IMR-90 (cell line): ENCODE measurements around the gene BRPF3. TPM values are rescaled to one million over a fixed set of nuclear protein-coding genes. Genes with fewer than 3 reads are reported as not detected.

Experiments
- ATAC-seq: fragments of 200-7000 bp; cut with Tn5 transposase; 2 replicates; pipeline ENCODE4 v1.9.1; 2020; ENCODE audit warnings: low read depth, mild to moderate bottlenecking, moderate library complexity
- BruUV-seq: library from RNA; stranded (reverse); fragments of 400-500 nt; replicated peaks from 2 replicates; lab custom pipeline; 2021; lab: Mats Ljungman, UMichigan
- CTCF ChIA-PET: fragments of 300-600 bp; formaldehyde crosslinking; extraction: SDS; loops from one replicate; lab custom pipeline; 2021; ENCODE audit warnings: antibody characterized with exemption; lab: Yijun Ruan, JAX
- POLR2A ChIA-PET: fragments of 300-600 bp; sonication (Branson Sonifier 250); formaldehyde crosslinking; loops from one replicate; lab custom pipeline; 2022; ENCODE audit warnings: antibody characterized with exemption; ENCODE audit not compliant: unreplicated experiment; lab: Charles Lee
- DNase-seq: peaks from one replicate; pipeline ENCODE4 v3.0.0; 2013
- H2AFZ ChIP-seq: replicated peaks from 2 replicates; pipeline ENCODE3; 2013; ENCODE audit warnings: low read length, mild to moderate bottlenecking; ENCODE audit not compliant: poor library complexity
- H2AK5ac ChIP-seq: 2 replicates; pipeline ENCODE4 v1.6.1; 2013; ENCODE audit warnings: low read depth, low read length, inconsistent platforms
- H2AK9ac ChIP-seq: replicated peaks from 2 replicates; pipeline ENCODE3; 2013; ENCODE audit warnings: mild to moderate bottlenecking, low read depth, low read length, moderate library complexity; ENCODE audit not compliant: poor library complexity
- H2BK120ac ChIP-seq: 2 replicates; pipeline ENCODE4 v1.6.1; 2013; ENCODE audit warnings: low read depth, low read length, inconsistent platforms
- H2BK15ac ChIP-seq: 3 replicates; pipeline ENCODE4 v1.6.1; 2013; ENCODE audit warnings: low read depth, low read length, inconsistent platforms
- H2BK20ac ChIP-seq: 2 replicates; pipeline ENCODE4 v1.6.1; 2013; ENCODE audit warnings: low read depth, mild to moderate bottlenecking, inconsistent platforms, low read length, moderate library complexity
- H2BK5ac ChIP-seq: 2 replicates; pipeline ENCODE4 v1.6.1; 2013; ENCODE audit warnings: mild to moderate bottlenecking, low read depth, low read length, inconsistent platforms; ENCODE audit not compliant: poor library complexity, severe bottlenecking
- H3K14ac ChIP-seq: replicated peaks from 2 replicates; pipeline ENCODE4 v1.6.1; 2013; ENCODE audit warnings: low read depth, low read length, inconsistent platforms
- H3K18ac ChIP-seq: 2 replicates; pipeline ENCODE4 v1.6.1; 2013; ENCODE audit warnings: low read depth, low read length, control low read depth
- H3K23ac ChIP-seq: 2 replicates; pipeline ENCODE4 v1.6.1; 2013; ENCODE audit warnings: low read depth, low read length, inconsistent platforms
- H3K27ac ChIP-seq: 2 replicates; pipeline ENCODE4 v1.5.1; 2013; ENCODE audit warnings: mild to moderate bottlenecking, control low read depth, low read length; ENCODE audit not compliant: insufficient read depth
- H3K27me3 ChIP-seq: 2 replicates; pipeline ENCODE4 v1.6.1; 2013; ENCODE audit warnings: low read length; ENCODE audit not compliant: control insufficient read depth, insufficient read depth
- H3K36me3 ChIP-seq: 2 replicates; pipeline ENCODE4 v1.6.1; 2013; ENCODE audit warnings: low read length, mixed read lengths; ENCODE audit not compliant: control insufficient read depth, insufficient read depth
- H3K4ac ChIP-seq: 2 replicates; pipeline ENCODE4 v1.6.1; 2013; ENCODE audit warnings: low read depth, low read length, inconsistent platforms
- H3K4me1 ChIP-seq: 2 replicates; pipeline ENCODE4 v1.6.1; 2013; ENCODE audit warnings: low read length, mixed read lengths; ENCODE audit not compliant: control insufficient read depth, insufficient read depth
- H3K4me2 ChIP-seq: 2 replicates; pipeline ENCODE4 v1.6.1; 2013; ENCODE audit warnings: low read depth, mild to moderate bottlenecking, control low read depth, low read length, moderate library complexity
- H3K4me3 ChIP-seq: 2 replicates; pipeline ENCODE4 v1.5.1; 2013; ENCODE audit warnings: low read depth, mild to moderate bottlenecking, control low read depth, low read length, moderate library complexity; ENCODE audit not compliant: insufficient read depth
- H3K56ac ChIP-seq: 2 replicates; pipeline ENCODE4 v1.6.1; 2013; ENCODE audit warnings: low read length, inconsistent platforms; ENCODE audit not compliant: insufficient read depth; ENCODE audit errors: extremely low read depth
- H3K79me1 ChIP-seq, 2 experiments: 2 replicates each; pipeline ENCODE4 v1.6.1; 2013; ENCODE audit warnings: low read length in 2 of 2, inconsistent platforms in 1 of 2, low read depth in 1 of 2
- H3K9ac ChIP-seq: 2 replicates; pipeline ENCODE4 v1.6.1; 2013; ENCODE audit warnings: low read depth, low read length, control low read depth
- H3K9me1 ChIP-seq: 2 replicates; pipeline ENCODE4 v1.6.1; 2013; ENCODE audit warnings: low read length, inconsistent platforms; ENCODE audit not compliant: insufficient read depth
- H3K9me3 ChIP-seq: 2 replicates; pipeline ENCODE4 v1.6.1; 2013; ENCODE audit warnings: low read length; ENCODE audit not compliant: control insufficient read depth, insufficient read depth
- H4K20me1 ChIP-seq: 2 replicates; pipeline ENCODE4 v1.6.1; 2013; ENCODE audit warnings: low read length, inconsistent platforms; ENCODE audit not compliant: insufficient read depth
- H4K5ac ChIP-seq: 2 replicates; pipeline ENCODE4 v1.6.1; 2013; ENCODE audit warnings: mild to moderate bottlenecking, low read depth, low read length, control low read depth
- H4K8ac ChIP-seq, 2 experiments: 2 replicates each; pipeline ENCODE4 v1.6.1; 2013; ENCODE audit warnings: low read depth in 2 of 2, low read length in 2 of 2, control low read depth in 1 of 2, inconsistent platforms in 1 of 2
- H4K91ac ChIP-seq: 2 replicates; pipeline ENCODE4 v1.6.1; 2013; ENCODE audit warnings: low read depth, low read length, inconsistent platforms; ENCODE audit not compliant: insufficient read depth
- CEBPB ChIP-seq: IDR thresholded peaks from 2 replicates; pipeline ENCODE4 v1.6.1; 2012; ENCODE audit warnings: low read depth, low read length, improper control_type of control experiment
- MAFK ChIP-seq: IDR thresholded peaks from 2 replicates; pipeline ENCODE4 v1.6.1; 2012; ENCODE audit warnings: low read depth, low read length, improper control_type of control experiment
- MAZ ChIP-seq: IDR thresholded peaks from 2 replicates; pipeline ENCODE4 v1.6.1; 2012; ENCODE audit warnings: low read depth, mild to moderate bottlenecking, low read length, improper control_type of control experiment, moderate library complexity, borderline replicate concordance
- MXI1 ChIP-seq: IDR thresholded peaks from 2 replicates; pipeline ENCODE4 v1.6.1; 2012; ENCODE audit warnings: low read depth, mild to moderate bottlenecking, low read length, moderate library complexity, borderline replicate concordance
- NFE2L2 ChIP-seq: fragments of 150-350 bp; IDR thresholded peaks from 2 replicates; pipeline ENCODE4 v1.6.1; 2016; ENCODE audit warnings: low read depth, mild to moderate bottlenecking, low read length
- POLR2A ChIP-seq: IDR thresholded peaks from 2 replicates; pipeline ENCODE4 v1.6.1; 2012; ENCODE audit warnings: mild to moderate bottlenecking, low read depth, low read length
- RCOR1 ChIP-seq: IDR thresholded peaks from 2 replicates; pipeline ENCODE4 v1.6.1; 2012; ENCODE audit warnings: mild to moderate bottlenecking, low read length, improper control_type of control experiment; ENCODE audit not compliant: insufficient replicate concordance
- RFX5 ChIP-seq: IDR thresholded peaks from 2 replicates; pipeline ENCODE4 v1.8.0; 2012; ENCODE audit warnings: low read depth, mild to moderate bottlenecking, low read length, moderate library complexity
- USF2 ChIP-seq: fragments of 150-350 bp; IDR thresholded peaks from 2 replicates; pipeline ENCODE4 v1.6.1; 2017; ENCODE audit warnings: mild to moderate bottlenecking, antibody characterized with exemption, low read length, low read depth
- WGBS, 2 experiments: methylation state at CpG; one replicate each; pipeline versions ENCODE4 v1.1.5 to v1.1.7; 2013; ENCODE audit warnings: missing lambda C conversion rate in 2 of 2; ENCODE audit not compliant: insufficient read length in 1 of 2; ENCODE audit errors: extremely low coverage in 2 of 2; 5-methylcytosine and 5-hydroxymethylcytosine counted together
- dilution Hi-C: fragments of 300-500 bp; cut with HindIII; formaldehyde crosslinking; loops from one replicate; pipeline ENCODE4 v1.14.3; 2018; ENCODE audit warnings: low sequenced_read_pairs; ENCODE audit not compliant: unreplicated experiment
- in situ Hi-C: fragments of 300-500 bp; cut with MboI; formaldehyde crosslinking; loops from 3 replicates; pipeline ENCODE4 v1.14.3; 2019; ENCODE audit warnings: low sequenced_read_pairs, inconsistent platforms, mixed read lengths
- intact Hi-C: fragments of 100-400 bp; cut with micrococcal nuclease; formaldehyde crosslinking; loops from 2 replicates; pipeline ENCODE4 v1.10.0; 2022
- polyA plus RNA-seq, 3 experiments: library from polyadenylated mRNA; depleted of rRNA; stranded (reverse); fragments of >200 nt; gene quantifications; 2 replicates each; pipeline ENCODE4 v1.2.3, GENCODE V29; 2012; ENCODE audit warnings: low replicate concordance in 1 of 3
- total RNA-seq: library from RNA; depleted of rRNA; stranded (reverse); fragments of >200 nt; gene quantifications from 2 replicates; pipeline ENCODE4 v1.2.3, GENCODE V29; 2012
- TF ChIP-seq, protein P1 (sequence below): conservative IDR thresholded peaks from 2 replicates; pipeline ENCODE4 v1.5.1; 2012; ENCODE audit warnings: mild to moderate bottlenecking, low read depth, low read length, improper control_type of control experiment
- TF ChIP-seq, protein P2 (sequence below): fragments of 150-350 bp; IDR thresholded peaks from 2 replicates; pipeline ENCODE4 v1.6.1; 2016; ENCODE audit warnings: low read depth, mild to moderate bottlenecking, low read length, moderate library complexity, borderline replicate concordance

The BRPF3 gene
- total and polyA plus RNA-seq, 2 of the 4 experiments (the other 2 are of a cell fraction) = 10.2 to 17.2 TPM

DNA sequence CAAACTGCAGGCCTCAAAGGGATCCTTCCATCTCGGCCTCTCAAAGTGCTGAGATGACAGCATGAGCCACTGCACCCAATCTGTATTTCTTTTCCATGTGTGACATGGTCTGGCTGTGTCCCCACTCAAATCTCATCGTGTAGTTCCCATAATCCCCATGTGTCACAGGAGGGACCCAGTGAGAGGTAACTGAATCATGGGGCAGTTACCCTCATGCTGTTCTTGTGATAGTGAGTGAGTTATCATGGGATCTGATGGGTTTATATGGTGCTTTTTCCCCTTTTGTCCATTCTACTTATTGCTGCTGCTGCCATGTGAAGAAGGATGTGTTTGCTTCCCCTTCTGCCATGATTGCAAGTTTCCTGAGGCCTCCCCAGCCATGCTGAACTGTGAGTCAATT, 10.3 kb upstream of the BRPF3 start:
- dilution Hi-C loops = no loop called here
- H3K4me2 ChIP-seq = no peak overlapping the region
- no peak overlapping the region for H2BK20ac ChIP-seq
- CTCF ChIA-PET = no interaction called here
- POLR2A ChIA-PET = no interaction called here
- DNase-seq (no peak), ATAC-seq (no peak)
- in situ Hi-C loops = no loop called here
- H4K8ac ChIP-seq = no peak overlapping the region
- no peaks in the 10 kb centered on the region for H3K79me1 ChIP-seq
- no peaks in the 10 kb centered on the region for H3K9me1 ChIP-seq
- H3K27me3 ChIP-seq = peaks cover 3% of the 10 kb centered on the region
- H3K36me3 ChIP-seq = no peaks in the 10 kb centered on the region
- H2AFZ ChIP-seq = no peak overlapping the region
- no peaks in the 10 kb centered on the region for H3K4me1 ChIP-seq
- H3K27ac ChIP-seq = no peak overlapping the region
- no peak overlapping the region for H2BK15ac ChIP-seq
- no peak overlapping the region for H4K5ac ChIP-seq
- intact Hi-C loops = no loop called here
- H3K56ac ChIP-seq = no peak overlapping the region
- no peak overlapping the region for H3K4me3 ChIP-seq
- no peak overlapping the region for H3K14ac ChIP-seq
- H3K9me3 ChIP-seq = peaks cover 3% of the 10 kb centered on the region
- H2BK5ac ChIP-seq = no peak overlapping the region
- no CpG with 5 or more reads among the region's 2 CpGs for WGBS, 2 experiments
- no peak overlapping the region for H3K9ac ChIP-seq
- no peak overlapping the region for H2BK120ac ChIP-seq
- TF ChIP-seq MXI1 (no peak), POLR2A (no peak), NFE2L2 (no peak), MAFK (no peak), USF2 (no peak), RCOR1 (no peak), CEBPB (no peak), MAZ (no peak), RFX5 (no peak)
- TF ChIP-seq, protein P1, sequence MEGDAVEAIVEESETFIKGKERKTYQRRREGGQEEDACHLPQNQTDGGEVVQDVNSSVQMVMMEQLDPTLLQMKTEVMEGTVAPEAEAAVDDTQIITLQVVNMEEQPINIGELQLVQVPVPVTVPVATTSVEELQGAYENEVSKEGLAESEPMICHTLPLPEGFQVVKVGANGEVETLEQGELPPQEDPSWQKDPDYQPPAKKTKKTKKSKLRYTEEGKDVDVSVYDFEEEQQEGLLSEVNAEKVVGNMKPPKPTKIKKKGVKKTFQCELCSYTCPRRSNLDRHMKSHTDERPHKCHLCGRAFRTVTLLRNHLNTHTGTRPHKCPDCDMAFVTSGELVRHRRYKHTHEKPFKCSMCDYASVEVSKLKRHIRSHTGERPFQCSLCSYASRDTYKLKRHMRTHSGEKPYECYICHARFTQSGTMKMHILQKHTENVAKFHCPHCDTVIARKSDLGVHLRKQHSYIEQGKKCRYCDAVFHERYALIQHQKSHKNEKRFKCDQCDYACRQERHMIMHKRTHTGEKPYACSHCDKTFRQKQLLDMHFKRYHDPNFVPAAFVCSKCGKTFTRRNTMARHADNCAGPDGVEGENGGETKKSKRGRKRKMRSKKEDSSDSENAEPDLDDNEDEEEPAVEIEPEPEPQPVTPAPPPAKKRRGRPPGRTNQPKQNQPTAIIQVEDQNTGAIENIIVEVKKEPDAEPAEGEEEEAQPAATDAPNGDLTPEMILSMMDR = no peak
- TF ChIP-seq, protein P2, sequence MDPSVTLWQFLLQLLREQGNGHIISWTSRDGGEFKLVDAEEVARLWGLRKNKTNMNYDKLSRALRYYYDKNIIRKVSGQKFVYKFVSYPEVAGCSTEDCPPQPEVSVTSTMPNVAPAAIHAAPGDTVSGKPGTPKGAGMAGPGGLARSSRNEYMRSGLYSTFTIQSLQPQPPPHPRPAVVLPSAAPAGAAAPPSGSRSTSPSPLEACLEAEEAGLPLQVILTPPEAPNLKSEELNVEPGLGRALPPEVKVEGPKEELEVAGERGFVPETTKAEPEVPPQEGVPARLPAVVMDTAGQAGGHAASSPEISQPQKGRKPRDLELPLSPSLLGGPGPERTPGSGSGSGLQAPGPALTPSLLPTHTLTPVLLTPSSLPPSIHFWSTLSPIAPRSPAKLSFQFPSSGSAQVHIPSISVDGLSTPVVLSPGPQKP = no peak
- no peak overlapping the region for H3K18ac ChIP-seq
- H3K4ac ChIP-seq = no peak overlapping the region
- H2AK5ac ChIP-seq = no peak overlapping the region
- BruUV-seq = no TSS peak
- no peak overlapping the region for H2AK9ac ChIP-seq
- no peak overlapping the region for H3K23ac ChIP-seq
- H4K91ac ChIP-seq = no peak overlapping the region
- H4K20me1 ChIP-seq = no peaks in the 10 kb centered on the region
